ENCODE results near the gene ENO4. TPM values are rescaled to one million over a fixed set of nuclear protein-coding genes. Genes with fewer than 3 reads are reported as not detected.

Gene ENO4
- total RNA-seq = not detected

- H3K27me3 Mint-ChIP-seq = peaks cover 50% of the 10 kb centered on the region
- CTCF ChIA-PET = no interaction called here
Observed at GRCh38 chr10:116849248-116850057, at the start of gene ENO4. TSS of gene ENO4 (plus strand) at chr10:116849499. CDS start at chr10:116849567, 68 bp downstream.

GRCh38 chr10:116800286-116800929, 48.9 kb upstream of the ENO4 start:
- no peaks in the 10 kb centered on the region for H3K9me3 Mint-ChIP-seq
- no peaks in the 10 kb centered on the region for H3K4me1 Mint-ChIP-seq
- no peak overlapping the region for H3K4me3 Mint-ChIP-seq
- DNase-seq = no peak
- H3K27ac Mint-ChIP-seq = no peak overlapping the region
- ChIA-PET POLR2A (no interaction called here), CTCF (interaction anchor here (1.8 to 3.3 kb wide), 4 partner anchors 9 to 374 kb away, joined by 5 to 23 read pairs (median 8); no protein-coding TSS in a partner anchor)
- no peaks in the 10 kb centered on the region for H3K36me3 Mint-ChIP-seq (ENCODE audit: low read depth)
- H3K27me3 Mint-ChIP-seq = peaks cover 13% of the 10 kb centered on the region

More at GRCh38 chr10:116849248-116850057, at the start of gene ENO4:
- Mint-ChIP-seq H3K27ac (no peak within 1 kb of the TSS), H3K36me3 (ENCODE audit: low read depth) (no peaks in the 10 kb centered on the region), H3K4me3 (peak within 1 kb of the TSS; percentile 19), H3K9me3 (no peaks in the 10 kb centered on the region), H3K4me1 (peaks cover 7% of the 10 kb centered on the region)
- no peak for DNase-seq
- POLR2A ChIA-PET = no interaction called here

- POLR2A ChIA-PET = no interaction called here
- H3K27me3 Mint-ChIP-seq = peaks cover 11% of the 10 kb centered on the region
- CTCF ChIA-PET = interaction anchor here (1.9 to 3.3 kb wide), 3 partner anchors 11 to 373 kb away, joined by 5 to 23 read pairs (median 11); no protein-coding TSS in a partner anchor
Observed at GRCh38 chr10:116801658-116802057, 47.6 kb upstream of the ENO4 start.

GRCh38 chr10:116802474-116802873, 46.8 kb upstream of the ENO4 start:
- Mint-ChIP-seq H3K4me1 (no peaks in the 10 kb centered on the region), H3K9me3 (no peaks in the 10 kb centered on the region), H3K27ac (no peak overlapping the region), H3K36me3 (ENCODE audit: low read depth) (no peaks in the 10 kb centered on the region), H3K27me3 (peaks cover 8% of the 10 kb centered on the region), H3K4me3 (no peak overlapping the region)
- no peak for DNase-seq
- ChIA-PET POLR2A (no interaction called here), CTCF (interaction anchor here (1.9 to 3.1 kb wide), 2 partner anchors 11 to 372 kb away, joined by 5 to 11 read pairs; no protein-coding TSS in a partner anchor)

More at GRCh38 chr10:116801658-116802057, 47.6 kb upstream of the ENO4 start:
- no peaks in the 10 kb centered on the region for H3K4me1 Mint-ChIP-seq
- no peak overlapping the region for H3K27ac Mint-ChIP-seq
- no peak for DNase-seq
- no peaks in the 10 kb centered on the region for H3K36me3 Mint-ChIP-seq (ENCODE audit: low read depth)
- H3K9me3 Mint-ChIP-seq = no peaks in the 10 kb centered on the region
- no peak overlapping the region for H3K4me3 Mint-ChIP-seq

- no peaks in the 10 kb centered on the region for H3K4me1 Mint-ChIP-seq
- H3K4me3 Mint-ChIP-seq = no peak overlapping the region
- H3K27me3 Mint-ChIP-seq = peaks cover 5% of the 10 kb centered on the region
- H3K27ac Mint-ChIP-seq = no peak overlapping the region
- POLR2A ChIA-PET = no interaction called here
- CTCF ChIA-PET = interaction anchor here (3.1 kb wide), 1 partner anchor 372 kb away, joined by 11 read pairs; no protein-coding TSS in a partner anchor
- no peaks in the 10 kb centered on the region for H3K36me3 Mint-ChIP-seq (ENCODE audit: low read depth)
- H3K9me3 Mint-ChIP-seq = no peaks in the 10 kb centered on the region
- no peak for DNase-seq
Observed at GRCh38 chr10:116802876-116803275, 46.4 kb upstream of the ENO4 start.

- ChIA-PET POLR2A (no interaction called here), CTCF (interaction anchor here (3.1 kb wide), 1 partner anchor 371 kb away, joined by 11 read pairs; no protein-coding TSS in a partner anchor)
- peaks cover 5% of the 10 kb centered on the region for H3K27me3 Mint-ChIP-seq
- H3K27ac Mint-ChIP-seq = no peak overlapping the region
- H3K4me3 Mint-ChIP-seq = no peak overlapping the region
- H3K36me3 Mint-ChIP-seq (ENCODE audit: low read depth) = no peaks in the 10 kb centered on the region
- H3K9me3 Mint-ChIP-seq = no peaks in the 10 kb centered on the region
- DNase-seq = no peak
- no peaks in the 10 kb centered on the region for H3K4me1 Mint-ChIP-seq
Observed at GRCh38 chr10:116803451-116804249, 45.6 kb upstream of the ENO4 start.

GRCh38 chr10:116808706-116809105, 40.6 kb upstream of the ENO4 start:
- H3K4me1 Mint-ChIP-seq = no peaks in the 10 kb centered on the region
- H3K9me3 Mint-ChIP-seq = no peaks in the 10 kb centered on the region
- peaks cover 3% of the 10 kb centered on the region for H3K27me3 Mint-ChIP-seq
- ChIA-PET CTCF (no interaction called here), POLR2A (no interaction called here)
- no peak overlapping the region for H3K4me3 Mint-ChIP-seq
- no peaks in the 10 kb centered on the region for H3K36me3 Mint-ChIP-seq (ENCODE audit: low read depth)
- DNase-seq = no peak
- no peak overlapping the region for H3K27ac Mint-ChIP-seq

- no peak overlapping the region for H3K4me3 Mint-ChIP-seq
- DNase-seq = no peak
- H3K27ac Mint-ChIP-seq = no peak overlapping the region
- no peaks in the 10 kb centered on the region for H3K4me1 Mint-ChIP-seq
- peaks cover 3% of the 10 kb centered on the region for H3K27me3 Mint-ChIP-seq
- no peaks in the 10 kb centered on the region for H3K9me3 Mint-ChIP-seq
- H3K36me3 Mint-ChIP-seq (ENCODE audit: low read depth) = no peaks in the 10 kb centered on the region
- ChIA-PET POLR2A (no interaction called here), CTCF (interaction anchor here (0.6 to 1.6 kb wide), 3 partner anchors 12 to 21 kb away, joined by 3 to 5 read pairs (median 3); no protein-coding TSS in a partner anchor)
Observed at GRCh38 chr10:116809483-116810119, 39.7 kb upstream of the ENO4 start.

- CTCF ChIA-PET = interaction anchor here (0.6 to 1.6 kb wide), 3 partner anchors 13 to 22 kb away, joined by 3 to 5 read pairs (median 3); no protein-coding TSS in a partner anchor
- no peak for DNase-seq
- peaks cover 3% of the 10 kb centered on the region for H3K27me3 Mint-ChIP-seq
- H3K27ac Mint-ChIP-seq = no peak overlapping the region
- H3K4me3 Mint-ChIP-seq = no peak overlapping the region
- POLR2A ChIA-PET = no interaction called here
- no peaks in the 10 kb centered on the region for H3K9me3 Mint-ChIP-seq
- no peaks in the 10 kb centered on the region for H3K36me3 Mint-ChIP-seq (ENCODE audit: low read depth)
- H3K4me1 Mint-ChIP-seq = no peaks in the 10 kb centered on the region
Observed at GRCh38 chr10:116810120-116810500, 39.2 kb upstream of the ENO4 start.

- Mint-ChIP-seq H3K4me3 (no peak overlapping the region), H3K27me3 (peaks cover 3% of the 10 kb centered on the region), H3K9me3 (no peaks in the 10 kb centered on the region), H3K4me1 (no peaks in the 10 kb centered on the region), H3K27ac (no peak overlapping the region), H3K36me3 (ENCODE audit: low read depth) (no peaks in the 10 kb centered on the region)
- ChIA-PET POLR2A (no interaction called here), CTCF (no interaction called here)
- no peak for DNase-seq
Observed at GRCh38 chr10:116810895-116811294, 38.4 kb upstream of the ENO4 start.

GRCh38 chr10:116811691-116812090, 37.6 kb upstream of the ENO4 start:
- CTCF ChIA-PET = no interaction called here

GRCh38 chr10:116815641-116816415, 33.5 kb upstream of the ENO4 start:
- H3K9me3 Mint-ChIP-seq = no peaks in the 10 kb centered on the region
- no peaks in the 10 kb centered on the region for H3K4me1 Mint-ChIP-seq
- POLR2A ChIA-PET = no interaction called here
- no peaks in the 10 kb centered on the region for H3K36me3 Mint-ChIP-seq (ENCODE audit: low read depth)
- H3K27me3 Mint-ChIP-seq = peaks cover 1% of the 10 kb centered on the region
- no peak overlapping the region for H3K4me3 Mint-ChIP-seq
- CTCF ChIA-PET = no interaction called here
- no peak overlapping the region for H3K27ac Mint-ChIP-seq
- DNase-seq = no peak

More at GRCh38 chr10:116811691-116812090, 37.6 kb upstream of the ENO4 start:
- POLR2A ChIA-PET = no interaction called here
- H3K9me3 Mint-ChIP-seq = no peaks in the 10 kb centered on the region
- no peaks in the 10 kb centered on the region for H3K36me3 Mint-ChIP-seq (ENCODE audit: low read depth)
- no peak for DNase-seq
- no peak overlapping the region for H3K27ac Mint-ChIP-seq
- peaks cover 3% of the 10 kb centered on the region for H3K27me3 Mint-ChIP-seq
- no peak overlapping the region for H3K4me3 Mint-ChIP-seq
- H3K4me1 Mint-ChIP-seq = no peaks in the 10 kb centered on the region

Measured in activated CD4-positive, alpha-beta memory T cell treated with anti-CD3 and anti-CD28 coated beads, Interleukin-2, amount 10 ng/mL, durations not matched to agents 7 days and 5 days (primary cell).